WTC11 (cell line): Measurements from ENCODE around the gene PPP1R12B.
"Not testable (repeated sequence)": the region's sequence is repeated elsewhere in the genome, so short reads cannot be mapped to it uniquely, and the experiment has no call there.

Experiments used
- E2F5 ChIP-seq: sonication (generic); formaldehyde crosslinking; IDR thresholded peaks from 2 replicates; pipeline ENCODE4 v1.8.1; 2022; ENCODE audit warnings: mild to moderate bottlenecking, moderate library complexity, missing genetic modification reagents
- MAX ChIP-seq: sonication (generic); formaldehyde crosslinking; IDR thresholded peaks from 2 replicates; pipeline ENCODE4 v1.8.0; 2022; ENCODE audit warnings: mild to moderate bottlenecking, missing genetic modification reagents
- NR2C2 ChIP-seq: sonication (generic); formaldehyde crosslinking; IDR thresholded peaks from 2 replicates; pipeline ENCODE4 v1.8.0; 2022; ENCODE audit warnings: mild to moderate bottlenecking, missing genetic modification reagents

- not testable (repeated sequence) for TF ChIP-seq NR2C2; E2F5; MAX (CRISPR knock-in tag)
These were observed 58.9 kb downstream of the PPP1R12B start for GRCh38 chr1:202407378-202407777.
